ENCODE results near the gene ARHGAP21.
A peak's percentile ranks its signal among the peaks of the same experiment; 100 is the strongest.
"Not testable (repeated sequence)": the region's sequence is repeated elsewhere in the genome, so short reads cannot be mapped to it uniquely, and the experiment has no call there.

ARHGAP21 gene

DNA sequence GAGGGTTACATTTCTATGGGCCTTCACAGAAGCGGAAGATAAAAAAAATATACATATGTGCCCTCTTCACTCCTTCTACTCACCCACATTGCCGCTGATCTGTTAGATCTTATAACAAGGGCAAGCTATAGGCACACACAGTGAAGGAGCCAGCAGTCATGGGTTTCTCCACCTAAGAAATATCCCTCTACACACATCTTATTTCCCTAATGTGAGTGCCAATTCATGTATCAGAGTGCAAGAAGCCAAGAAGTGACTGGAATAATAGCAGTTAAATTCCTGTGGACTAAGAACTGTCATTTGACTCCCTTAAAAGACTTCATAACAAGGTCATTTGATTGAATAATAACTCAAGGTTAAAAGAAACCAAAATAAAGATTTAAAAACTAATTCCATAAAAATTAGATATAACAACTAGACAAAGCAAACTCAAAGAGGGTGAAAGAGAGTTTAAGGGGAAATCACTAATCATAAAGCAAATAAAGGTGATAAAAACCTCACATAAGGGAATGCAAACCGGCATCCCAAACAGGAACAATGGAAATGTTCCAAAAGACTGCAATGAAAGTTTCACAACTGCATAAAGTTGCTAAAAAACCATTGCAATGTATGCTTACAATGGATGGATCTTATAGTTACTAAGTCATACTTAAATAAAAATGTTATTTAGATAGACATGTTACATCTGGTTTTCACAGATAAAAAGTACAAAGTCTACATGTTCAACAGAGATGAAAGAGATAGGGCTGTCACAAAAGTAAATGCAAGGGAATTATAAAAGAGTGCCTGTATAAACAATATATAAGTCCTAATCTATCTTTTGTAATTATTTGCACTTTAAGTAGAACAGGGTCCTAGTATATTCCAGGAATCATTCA is 42.8 kb downstream of the ARHGAP21 start:
- DNase-seq, result no peak

DNA sequence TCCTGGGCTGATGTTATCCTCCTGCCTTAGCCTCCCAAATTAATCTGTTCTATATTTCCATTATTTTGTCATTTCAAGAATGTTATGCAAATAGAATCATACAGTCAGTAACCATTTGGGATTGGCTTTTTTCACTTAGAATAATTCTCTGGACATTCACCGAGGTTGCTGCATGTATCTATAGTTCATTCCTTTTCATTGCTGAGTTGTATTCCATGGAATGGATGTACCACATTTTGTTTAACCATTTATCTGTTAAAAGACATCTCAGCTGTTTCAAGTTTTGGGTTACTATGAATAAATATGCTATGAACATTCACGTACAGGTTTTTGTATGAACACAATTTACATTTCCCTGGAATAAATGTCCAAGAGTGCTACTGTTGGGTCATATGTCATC is 44.9 kb downstream of the ARHGAP21 start:
- DNase-seq, result no peak

DNA sequence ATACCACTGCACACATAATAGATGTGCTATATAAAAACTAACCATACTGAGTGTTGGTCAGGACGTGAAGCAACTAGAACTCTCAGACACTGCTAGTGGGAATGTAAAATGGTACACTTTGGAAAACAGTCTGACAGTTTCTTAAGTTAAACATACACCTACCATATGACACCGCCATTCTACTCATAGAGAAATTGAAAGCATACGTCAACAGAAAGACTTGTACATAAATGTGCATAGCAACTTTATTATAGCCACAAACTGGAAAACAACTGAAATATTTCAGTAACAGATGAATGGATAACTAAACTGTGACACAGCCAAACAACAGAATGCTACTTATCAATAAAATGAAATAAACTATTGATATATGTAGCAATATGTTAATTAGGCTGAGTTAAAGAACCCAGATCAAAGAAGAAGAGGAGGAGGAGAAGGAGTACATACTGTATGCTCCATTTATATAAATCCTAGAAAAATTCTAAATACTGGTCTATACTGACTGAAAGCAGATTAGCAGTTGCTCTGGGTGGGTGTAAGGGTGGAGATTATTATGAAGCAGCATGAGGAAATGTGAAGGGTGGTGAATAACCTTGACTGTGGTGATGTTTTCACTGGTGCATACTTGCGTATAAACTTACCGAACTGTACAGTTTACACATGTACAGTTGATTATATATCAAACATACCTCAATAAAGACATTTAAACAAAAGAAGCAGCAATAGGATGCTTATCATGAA is 48.6 kb downstream of the ARHGAP21 start:
- no peak for DNase-seq

DNA sequence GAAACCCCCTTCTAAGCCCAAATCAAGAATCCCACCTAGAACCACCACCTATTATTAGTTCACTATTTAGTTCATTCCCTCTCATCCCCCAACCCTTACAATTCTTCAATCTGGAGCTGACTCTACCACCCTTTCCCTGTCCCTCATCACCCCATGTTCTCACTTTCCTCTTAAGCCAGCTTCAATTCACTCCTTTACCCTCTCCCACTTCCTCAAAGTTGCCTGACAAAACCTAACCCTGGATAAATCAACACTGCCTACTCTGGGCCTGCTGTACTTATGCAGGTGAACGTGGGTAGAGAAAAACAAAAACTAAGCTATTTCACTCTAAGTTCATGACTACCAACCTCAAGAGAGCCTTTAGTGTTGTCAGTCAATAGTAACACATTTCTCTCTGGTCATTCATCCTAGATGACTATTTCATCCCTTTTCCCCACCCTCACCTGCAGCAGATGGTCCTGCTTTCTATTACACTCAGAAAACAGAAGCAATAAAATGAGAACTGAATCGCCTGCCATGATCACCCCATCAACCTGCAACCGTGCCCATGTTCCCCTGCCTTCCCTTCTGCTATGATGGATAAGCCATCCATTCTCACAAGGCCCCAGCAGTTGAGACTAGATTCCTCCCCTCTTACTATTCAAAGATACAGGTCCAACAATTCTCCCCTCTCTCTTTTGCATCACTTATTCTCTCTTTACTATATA is 52.6 kb downstream of the ARHGAP21 start:
- no peak for DNase-seq

DNA sequence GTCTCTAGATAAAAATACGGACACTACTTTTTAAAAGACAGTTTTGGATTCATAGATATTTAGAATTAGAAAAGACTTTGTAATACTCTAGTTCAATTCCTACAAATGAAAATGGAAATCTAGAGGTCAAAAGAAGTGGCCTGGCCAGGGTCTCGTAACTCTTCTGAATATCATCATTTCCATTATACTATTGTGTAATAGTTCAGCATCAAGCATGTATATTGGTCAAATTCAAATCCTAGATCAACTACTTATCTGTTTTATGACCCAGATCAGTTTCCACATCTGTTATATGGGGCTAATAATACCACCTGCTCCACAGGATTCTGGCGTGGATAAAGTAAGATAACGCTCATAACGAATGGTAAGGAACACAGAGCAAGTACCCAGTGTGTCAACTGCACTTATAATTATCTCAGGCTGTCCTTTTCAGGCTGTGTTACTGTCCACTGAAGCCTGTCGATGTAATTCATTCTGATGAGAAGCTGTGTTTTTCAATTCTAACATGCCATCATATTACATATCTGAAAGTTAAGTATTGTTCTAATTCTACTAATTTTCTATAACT is 54.3 kb downstream of the ARHGAP21 start:
- no peak for DNase-seq

DNA sequence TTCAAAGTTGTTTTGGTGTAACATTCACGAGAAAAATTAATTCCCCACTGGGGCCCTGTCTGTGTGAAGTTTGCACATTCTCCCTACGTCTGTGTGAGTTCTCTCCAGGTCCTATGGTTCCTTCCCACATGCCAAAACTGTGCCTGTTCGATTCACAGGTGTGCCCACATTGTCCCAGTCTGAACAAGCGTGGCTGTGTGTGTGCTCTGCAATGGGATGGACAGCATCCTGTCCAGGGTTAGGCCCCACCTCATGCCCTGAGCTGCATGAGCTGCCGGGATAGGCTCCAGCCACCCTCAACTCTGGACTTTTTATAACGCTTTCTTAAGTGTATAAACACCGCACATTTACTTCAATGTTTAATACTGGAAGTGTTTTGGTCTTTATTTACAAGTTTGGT is 55.4 kb downstream of the ARHGAP21 start:
- no peak for DNase-seq

DNA sequence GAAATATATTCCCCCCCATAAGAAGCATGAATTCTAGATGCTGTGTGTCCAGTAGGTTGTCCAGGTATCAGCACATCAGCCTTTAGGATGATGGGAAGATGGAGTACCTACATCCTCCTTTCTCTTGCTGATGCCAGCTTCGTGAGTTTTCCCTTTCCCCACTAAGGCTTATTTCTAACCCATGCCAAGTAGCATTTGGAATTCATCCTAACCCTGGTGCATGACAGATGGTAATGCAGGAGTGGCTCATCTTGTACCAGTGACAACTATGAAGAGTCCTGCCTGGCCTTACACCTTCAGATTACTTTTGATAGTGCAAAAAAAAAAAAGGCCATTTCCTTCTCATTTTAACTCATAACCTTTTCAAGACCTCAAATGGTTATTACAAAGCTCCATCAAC is 58.7 kb downstream of the ARHGAP21 start:
- no peak for DNase-seq

DNA sequence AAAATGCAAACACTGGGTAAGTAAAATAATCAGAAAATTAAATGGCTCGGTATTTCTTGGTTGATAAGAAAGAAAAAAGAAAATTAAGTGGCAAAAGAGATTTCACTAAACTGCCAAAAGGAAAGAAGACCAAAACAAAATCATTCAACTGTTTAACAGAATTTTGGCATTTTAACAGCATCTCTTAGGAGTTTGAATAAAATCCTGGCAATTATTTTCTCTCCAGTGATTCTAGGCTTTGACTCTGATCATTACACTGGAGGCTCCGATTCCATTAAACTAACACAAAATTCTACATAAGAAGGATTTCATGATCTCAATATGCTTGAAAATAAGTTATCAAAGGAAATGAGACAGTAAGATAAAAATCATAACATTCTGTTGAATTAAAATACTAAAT is 62.3 kb downstream of the ARHGAP21 start:
- no peak for DNase-seq

DNA sequence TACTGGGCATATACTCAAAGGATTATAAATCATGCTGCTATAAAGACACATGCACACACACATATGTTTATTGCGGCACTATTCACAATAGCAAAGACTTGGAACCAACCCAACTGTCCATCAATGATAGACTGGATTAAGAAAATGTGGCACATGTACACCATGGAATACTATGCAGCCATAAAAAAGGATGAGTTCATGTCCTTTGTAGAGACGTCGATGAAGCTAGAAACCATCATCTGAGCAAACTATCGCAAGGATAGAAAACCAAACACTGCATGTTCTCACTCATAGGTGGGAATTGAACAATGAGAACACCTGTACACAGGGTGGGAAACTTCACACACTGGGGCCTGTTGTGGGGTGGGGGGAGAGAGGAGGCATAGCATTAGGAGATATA is 65.4 kb downstream of the ARHGAP21 start:
- not testable (repeated sequence) for DNase-seq

DNA sequence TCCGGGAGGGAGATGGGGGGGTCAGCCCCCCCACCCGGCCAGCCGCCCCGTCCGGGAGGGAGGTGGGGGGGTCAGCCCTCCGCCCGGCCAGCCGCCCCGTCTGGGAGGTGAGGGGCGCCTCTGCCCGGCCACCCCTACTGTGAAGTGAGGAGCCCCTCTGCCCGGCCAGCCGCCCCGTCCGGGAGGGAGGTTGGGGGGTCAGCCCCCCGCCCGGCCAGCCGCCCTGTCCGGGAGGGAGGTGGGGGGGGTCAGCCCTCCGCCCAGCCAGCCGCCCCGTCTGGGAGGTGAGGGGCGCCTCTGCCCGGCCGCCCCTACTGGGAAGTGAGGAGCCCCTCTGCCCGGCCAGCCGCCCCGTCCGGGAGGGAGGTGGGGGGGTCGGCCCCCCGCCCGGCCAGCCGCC is 67.4 kb downstream of the ARHGAP21 start:
- not testable (repeated sequence) for DNase-seq

DNA sequence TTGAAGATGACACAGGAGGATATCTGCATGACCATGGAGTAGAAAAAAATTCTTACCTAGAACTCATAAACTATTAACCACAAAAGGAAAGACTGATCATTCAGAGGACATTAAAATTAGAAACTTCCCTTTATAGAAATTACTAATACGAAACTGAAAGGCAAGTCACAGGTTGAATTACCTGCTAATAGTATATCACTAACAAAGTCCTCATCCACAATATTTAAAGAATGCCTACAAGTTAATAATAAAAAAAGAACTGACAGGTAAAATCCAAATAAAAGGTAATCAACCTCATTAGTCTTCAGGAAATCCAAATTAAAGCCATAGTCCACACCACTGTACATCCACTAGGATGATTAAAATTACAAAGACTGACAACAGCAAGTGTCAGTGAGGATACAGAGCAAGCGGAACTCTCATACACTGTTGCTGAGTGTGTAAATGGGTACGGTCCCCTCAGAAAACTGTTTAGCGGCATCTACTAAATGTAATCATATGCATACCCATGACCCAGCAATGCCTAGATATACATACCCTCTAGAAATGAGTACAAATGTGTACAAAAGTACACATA is 71.2 kb downstream of the ARHGAP21 start:
- no peak for DNase-seq

DNA sequence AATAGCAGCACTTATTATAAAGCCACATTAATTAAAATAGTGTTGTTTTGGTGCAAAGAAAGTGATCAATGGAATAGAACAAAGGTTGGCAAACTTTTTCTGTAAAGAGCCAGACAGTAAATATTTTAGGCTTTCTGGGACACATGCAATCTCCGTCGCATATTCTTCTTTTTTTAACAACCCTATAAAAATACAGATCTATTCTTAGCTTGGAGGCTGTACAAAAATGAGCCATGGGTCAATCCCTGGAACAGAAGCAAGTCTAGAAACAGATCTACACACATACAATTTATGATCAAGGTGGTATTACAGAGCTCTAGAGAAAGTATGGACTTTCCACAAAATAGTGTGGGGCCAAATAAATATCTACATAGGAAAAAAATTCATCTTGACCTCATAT is 71.8 kb downstream of the ARHGAP21 start:
- no peak for DNase-seq

DNA sequence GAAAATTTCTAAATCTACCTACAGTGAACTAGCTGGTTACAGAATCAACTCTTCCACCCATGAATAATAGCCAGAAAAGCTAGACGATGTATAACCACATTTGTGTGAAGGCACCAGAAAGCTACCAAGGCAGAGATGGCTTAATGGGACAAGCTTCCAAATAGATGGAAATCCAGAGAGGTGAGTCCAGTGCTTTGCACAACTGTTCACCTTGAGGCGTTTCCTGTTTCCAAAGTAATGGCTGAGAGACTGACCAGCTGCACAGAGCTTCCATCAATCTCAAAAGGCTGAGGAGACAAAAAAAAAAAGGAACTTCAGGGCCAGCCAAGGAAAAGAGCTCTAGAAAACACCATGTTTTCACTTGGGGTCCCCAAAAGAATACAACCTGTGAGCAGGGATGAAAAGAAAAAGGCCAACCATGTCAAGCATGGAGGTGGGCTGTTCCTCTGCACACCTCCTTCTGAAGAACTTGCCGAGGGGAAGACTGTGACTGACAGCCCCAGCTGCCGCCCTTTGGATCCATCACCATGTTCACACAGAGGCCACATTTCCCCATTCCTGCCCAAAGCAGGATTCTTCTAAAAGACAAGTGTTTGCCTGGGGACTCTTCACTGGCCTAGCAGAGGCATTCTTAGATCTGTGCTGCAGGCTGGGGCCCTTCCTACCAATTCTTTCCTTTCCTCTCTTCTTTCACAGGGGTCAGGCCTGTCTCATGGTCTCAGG is 72.9 kb downstream of the ARHGAP21 start:
- DNase-seq, result no peak

DNA sequence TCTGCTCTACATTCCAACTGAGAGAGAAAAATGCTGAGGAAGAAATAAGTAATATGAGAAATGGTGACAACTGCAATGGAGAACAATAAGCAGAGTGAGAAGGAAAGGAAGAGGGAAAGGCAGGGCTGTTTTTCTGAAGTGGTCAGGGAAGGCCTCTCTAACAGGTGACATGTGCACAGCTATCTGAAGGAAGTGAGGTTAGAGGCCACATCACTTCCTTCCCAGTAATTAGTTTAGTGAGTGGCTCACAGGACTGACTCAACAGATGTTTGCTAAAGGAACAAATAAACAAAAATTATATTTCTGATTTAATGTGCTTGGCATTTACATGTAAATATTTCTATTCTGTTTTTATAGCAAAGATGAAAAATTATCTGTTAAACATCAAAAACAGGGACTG is 77.9 kb downstream of the ARHGAP21 start:
- DNase-seq, result no peak

DNA sequence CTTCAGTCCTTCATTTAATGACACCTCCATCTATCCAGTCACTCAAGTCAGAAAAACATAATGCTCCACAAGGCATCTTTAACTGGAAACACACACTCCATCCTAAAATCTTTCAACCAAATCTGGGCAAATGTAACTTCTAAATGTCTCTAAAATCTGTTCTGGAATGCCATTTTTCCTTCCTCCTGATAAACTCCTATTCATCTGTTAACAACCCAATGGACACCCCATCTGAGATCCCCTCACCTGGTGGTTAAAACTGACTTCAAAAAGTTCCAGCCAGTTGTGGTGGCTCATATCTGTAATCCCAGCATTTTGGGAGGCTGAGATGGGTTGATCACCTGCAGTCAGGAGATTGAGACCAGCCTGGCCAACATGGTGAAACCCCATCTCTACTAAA is 78.7 kb downstream of the ARHGAP21 start:
- no peak for DNase-seq

DNA sequence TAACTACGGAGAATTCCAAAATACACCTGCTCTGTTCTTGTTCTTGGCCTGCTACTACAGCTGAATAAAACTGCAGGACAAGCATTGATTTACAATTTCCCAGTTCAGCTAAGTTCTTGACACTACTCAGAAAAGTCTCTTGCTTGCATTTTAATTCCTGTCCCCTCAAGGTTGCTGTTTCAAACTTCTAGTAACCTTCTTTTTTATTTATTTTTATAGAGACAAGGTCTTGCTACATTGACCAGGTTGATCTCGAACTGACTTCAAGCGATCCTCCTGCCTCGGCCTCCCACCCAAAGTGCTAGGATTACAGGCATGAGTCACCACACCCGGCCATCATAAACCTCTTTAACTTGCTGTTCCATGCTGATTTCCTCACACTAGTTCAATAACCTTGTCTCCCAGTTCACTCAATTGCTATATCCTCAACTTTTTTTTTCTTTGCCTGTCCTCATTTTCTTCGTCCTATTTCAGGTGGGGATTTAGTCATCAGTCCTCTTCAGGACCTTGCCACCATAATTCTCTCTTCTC is 79.9 kb downstream of the ARHGAP21 start:
- DNase-seq, result no peak

DNA sequence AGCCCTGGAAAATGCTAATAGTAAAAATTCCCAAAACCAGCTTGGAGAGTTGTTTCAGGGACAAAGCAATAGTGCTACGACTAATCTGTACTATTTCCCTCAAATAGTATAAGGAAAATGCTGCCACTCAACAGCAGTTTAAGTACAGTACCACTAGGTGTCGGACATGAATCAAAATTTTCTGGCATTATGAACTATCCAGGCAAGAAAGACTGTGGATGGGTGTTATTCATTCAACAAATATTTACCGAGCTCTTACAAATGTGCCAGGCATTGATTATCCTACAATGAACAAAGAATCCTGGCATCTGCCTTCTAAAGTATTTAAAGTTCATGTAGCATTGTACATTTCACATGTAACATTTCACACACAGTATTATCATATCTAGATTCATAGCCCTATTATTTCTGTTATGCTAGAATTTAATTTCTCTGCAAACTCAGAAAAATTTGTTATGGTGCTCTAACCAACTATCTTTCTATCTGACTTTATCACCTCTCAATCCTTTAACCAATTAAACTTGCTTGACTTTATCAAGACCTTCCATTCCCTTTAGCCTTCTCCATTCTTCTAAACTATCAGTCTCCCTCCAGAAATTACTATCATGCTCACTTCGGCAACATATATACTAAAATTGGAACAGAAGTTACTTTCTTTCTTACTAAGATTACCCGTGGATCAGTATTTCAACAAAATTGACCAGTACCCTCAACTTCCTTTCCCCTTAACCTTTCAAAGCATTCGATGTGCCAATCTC is 80.6 kb downstream of the ARHGAP21 start:
- peak; percentile 51 for DNase-seq

DNA sequence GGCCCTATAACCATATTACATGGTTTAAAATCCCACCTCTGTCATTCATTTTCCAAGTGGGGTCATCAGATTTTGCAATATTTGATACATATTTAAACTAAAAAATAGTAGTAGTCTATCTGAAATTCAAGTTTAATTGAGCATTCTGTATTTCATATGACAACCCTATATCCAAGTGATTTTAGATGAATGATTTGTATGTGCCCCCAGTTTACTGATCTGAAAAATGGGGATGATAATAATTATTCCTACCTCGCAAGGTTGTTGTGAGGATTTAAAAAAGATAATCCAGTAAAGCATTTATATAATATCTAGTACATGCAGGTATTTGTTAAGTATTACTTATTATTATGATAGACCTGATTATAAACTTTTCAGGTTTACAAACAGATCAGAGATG is 84.6 kb downstream of the ARHGAP21 start:
- DNase-seq, result no peak

DNA sequence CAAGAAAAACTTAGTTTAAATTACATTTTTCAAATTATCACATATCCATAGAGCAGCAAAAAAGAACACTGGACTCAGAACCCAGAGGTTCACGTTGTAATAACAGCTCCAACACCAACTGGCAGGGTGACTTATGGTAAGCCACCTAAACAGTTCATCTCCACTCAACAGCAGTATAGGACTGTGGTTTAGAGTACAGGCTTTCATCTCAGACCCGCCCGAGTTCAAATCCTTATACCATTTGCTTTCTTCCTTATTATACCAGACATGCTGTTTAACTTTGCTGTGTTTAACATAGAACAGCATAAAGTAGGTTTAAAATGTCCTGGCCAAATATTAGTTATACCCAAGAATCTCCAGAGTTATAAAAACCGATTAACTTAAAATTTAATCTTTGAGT is 97.9 kb downstream of the ARHGAP21 start:
- no peak for DNase-seq

DNA sequence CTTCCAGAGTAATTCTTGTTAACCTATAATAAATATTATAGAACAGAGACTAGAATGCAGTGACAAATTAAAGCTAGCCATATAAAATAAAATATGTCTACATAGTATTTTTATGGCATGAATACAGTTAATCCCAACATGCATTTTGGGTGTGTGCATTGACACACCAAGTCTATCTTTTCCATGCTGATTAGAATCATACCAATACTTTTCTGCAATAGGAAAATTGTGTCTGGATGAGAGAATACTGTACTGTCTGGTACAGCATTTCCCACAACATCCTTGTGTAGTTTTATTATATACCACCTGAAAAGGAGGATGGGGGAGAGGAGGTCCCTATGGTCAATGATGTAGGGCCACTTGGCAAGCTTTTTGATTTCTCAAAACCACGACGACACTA is 100.3 kb downstream of the ARHGAP21 start:
- DNase-seq, result no peak

DNA sequence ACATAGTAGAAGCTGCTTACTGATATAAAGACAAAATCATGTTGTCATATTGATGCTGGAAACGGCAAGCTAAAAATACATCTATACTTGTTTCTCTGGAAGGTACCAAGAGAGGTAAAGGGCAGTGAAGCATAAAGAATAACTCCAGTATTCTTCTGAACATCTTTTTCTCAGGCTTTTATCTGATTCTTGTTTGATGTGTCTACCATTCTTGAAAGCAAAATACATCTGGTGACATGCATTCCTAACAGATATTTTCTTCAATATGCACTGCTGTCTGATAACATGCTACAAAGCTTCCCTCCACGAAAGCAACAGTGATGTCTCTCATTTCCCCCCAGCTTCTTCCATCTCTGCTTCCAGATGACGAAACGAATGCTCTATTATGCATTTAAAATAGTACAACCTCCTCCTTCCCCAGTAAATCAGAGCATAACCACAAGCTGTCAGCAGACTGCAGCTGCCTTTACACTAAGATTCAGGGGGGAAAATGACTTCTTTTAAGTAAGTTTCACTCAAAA is 100.8 kb downstream of the ARHGAP21 start:
- no peak for DNase-seq

All from RPMI8226 (cell line).